Parathyroid adenoma (tissue), 2 donors: ENCODE results near the gene BAG5.

Experiments used
- H2AFZ ChIP-seq: fragments of 300-600 bp; sonication (generic); one replicate; pipeline ENCODE4 v1.7.0; 2017; ENCODE audit warnings: antibody characterized with exemption, mild to moderate bottlenecking
- H3K27ac ChIP-seq: fragments of 300-600 bp; sonication (generic); one replicate; pipeline ENCODE4 v1.7.0; 2017
- H3K27me3 ChIP-seq: fragments of 300-600 bp; sonication (generic); one replicate; pipeline ENCODE4 v1.7.0; 2017; ENCODE audit warnings: low read length; ENCODE audit not compliant: control insufficient read depth, insufficient read depth
- H3K36me3 ChIP-seq: fragments of 300-600 bp; sonication (generic); one replicate; pipeline ENCODE4 v1.7.0; 2017; ENCODE audit warnings: low read length; ENCODE audit not compliant: control insufficient read depth, insufficient read depth
- H3K4me1 ChIP-seq: fragments of 300-600 bp; sonication (generic); one replicate; pipeline ENCODE4 v1.7.0; 2017; ENCODE audit warnings: control low read depth
- H3K4me2 ChIP-seq: fragments of 300-600 bp; sonication (generic); one replicate; pipeline ENCODE4 v1.7.0; 2017; ENCODE audit warnings: low read length
- H3K4me3 ChIP-seq: fragments of 300-600 bp; sonication (generic); one replicate; pipeline ENCODE4 v1.7.0; 2017; ENCODE audit warnings: low read depth, low read length
- H3K79me2 ChIP-seq: fragments of 300-600 bp; sonication (generic); one replicate; pipeline ENCODE4 v1.7.0; 2017; ENCODE audit warnings: control low read depth
- H3K9ac ChIP-seq: fragments of 300-600 bp; sonication (generic); one replicate; pipeline ENCODE4 v1.7.0; 2017; ENCODE audit warnings: mild to moderate bottlenecking
- H3K9me3 ChIP-seq: fragments of 300-600 bp; sonication (generic); one replicate; pipeline ENCODE4 v1.7.0; 2017; ENCODE audit warnings: low read length; ENCODE audit not compliant: control insufficient read depth
- TF ChIP-seq, protein P1 (sequence below): fragments of 300-600 bp; sonication (generic); IDR thresholded peaks from one replicate; pipeline ENCODE4 v1.7.0; 2017; ENCODE audit warnings: antibody characterized with exemption, mild to moderate bottlenecking
- donor health status: primary hyperparathyroidism.

The BAG5 gene

DNA sequence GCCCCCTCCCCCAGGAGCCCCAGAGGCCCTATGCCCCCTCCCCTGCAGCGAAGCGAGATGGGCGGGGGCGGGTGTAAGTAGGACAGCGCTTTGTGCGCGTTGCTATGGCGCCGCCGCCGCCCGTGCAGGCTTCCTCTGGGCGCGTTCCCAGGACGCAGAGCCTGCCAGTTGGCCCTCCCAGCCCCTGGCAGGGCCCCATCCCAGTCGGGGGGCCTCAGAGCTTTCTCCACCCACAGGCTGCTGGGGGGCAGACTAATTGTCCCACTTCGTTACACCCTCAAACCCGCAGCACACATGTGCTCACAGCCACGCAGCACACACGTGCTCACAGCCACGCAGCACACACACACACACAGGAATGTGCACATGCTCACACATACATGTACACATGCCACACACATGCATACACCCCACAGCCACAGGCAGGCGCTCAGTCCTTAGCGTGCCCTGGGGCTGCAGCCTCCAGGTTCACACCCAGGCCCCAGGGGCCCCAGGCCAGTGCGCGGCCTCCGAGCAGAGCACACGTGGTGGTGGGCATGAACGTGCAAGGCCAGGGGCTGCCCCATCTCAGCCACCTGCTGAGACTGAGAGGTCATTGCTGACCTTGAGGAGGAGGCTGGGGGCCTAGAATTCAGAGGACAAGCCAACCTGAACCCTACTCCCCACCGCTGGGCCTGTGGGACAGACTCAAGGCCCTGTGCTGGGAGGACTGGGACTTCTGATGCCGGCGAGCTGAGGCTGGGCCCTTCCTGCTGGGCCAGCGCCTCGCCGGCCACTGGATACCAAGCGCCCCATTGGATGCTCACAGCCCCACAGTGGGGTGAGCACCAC is 17.9 kb downstream of the BAG5 start:
- no peaks in the 10 kb centered on the region for H3K9me3 ChIP-seq
- H3K79me2 ChIP-seq: peaks cover 5% of the 10 kb centered on the region
- no peak overlapping the region for H2AFZ ChIP-seq
- no peak overlapping the region for H3K9ac ChIP-seq
- no peaks in the 10 kb centered on the region for H3K27me3 ChIP-seq
- peaks cover 3% of the 10 kb centered on the region for H3K4me1 ChIP-seq
- H3K4me2 ChIP-seq: no peak overlapping the region
- no peak overlapping the region for H3K4me3 ChIP-seq
- no peaks in the 10 kb centered on the region for H3K36me3 ChIP-seq
- no peak overlapping the region for H3K27ac ChIP-seq
- TF ChIP-seq, protein P1, sequence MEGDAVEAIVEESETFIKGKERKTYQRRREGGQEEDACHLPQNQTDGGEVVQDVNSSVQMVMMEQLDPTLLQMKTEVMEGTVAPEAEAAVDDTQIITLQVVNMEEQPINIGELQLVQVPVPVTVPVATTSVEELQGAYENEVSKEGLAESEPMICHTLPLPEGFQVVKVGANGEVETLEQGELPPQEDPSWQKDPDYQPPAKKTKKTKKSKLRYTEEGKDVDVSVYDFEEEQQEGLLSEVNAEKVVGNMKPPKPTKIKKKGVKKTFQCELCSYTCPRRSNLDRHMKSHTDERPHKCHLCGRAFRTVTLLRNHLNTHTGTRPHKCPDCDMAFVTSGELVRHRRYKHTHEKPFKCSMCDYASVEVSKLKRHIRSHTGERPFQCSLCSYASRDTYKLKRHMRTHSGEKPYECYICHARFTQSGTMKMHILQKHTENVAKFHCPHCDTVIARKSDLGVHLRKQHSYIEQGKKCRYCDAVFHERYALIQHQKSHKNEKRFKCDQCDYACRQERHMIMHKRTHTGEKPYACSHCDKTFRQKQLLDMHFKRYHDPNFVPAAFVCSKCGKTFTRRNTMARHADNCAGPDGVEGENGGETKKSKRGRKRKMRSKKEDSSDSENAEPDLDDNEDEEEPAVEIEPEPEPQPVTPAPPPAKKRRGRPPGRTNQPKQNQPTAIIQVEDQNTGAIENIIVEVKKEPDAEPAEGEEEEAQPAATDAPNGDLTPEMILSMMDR: no peak

DNA sequence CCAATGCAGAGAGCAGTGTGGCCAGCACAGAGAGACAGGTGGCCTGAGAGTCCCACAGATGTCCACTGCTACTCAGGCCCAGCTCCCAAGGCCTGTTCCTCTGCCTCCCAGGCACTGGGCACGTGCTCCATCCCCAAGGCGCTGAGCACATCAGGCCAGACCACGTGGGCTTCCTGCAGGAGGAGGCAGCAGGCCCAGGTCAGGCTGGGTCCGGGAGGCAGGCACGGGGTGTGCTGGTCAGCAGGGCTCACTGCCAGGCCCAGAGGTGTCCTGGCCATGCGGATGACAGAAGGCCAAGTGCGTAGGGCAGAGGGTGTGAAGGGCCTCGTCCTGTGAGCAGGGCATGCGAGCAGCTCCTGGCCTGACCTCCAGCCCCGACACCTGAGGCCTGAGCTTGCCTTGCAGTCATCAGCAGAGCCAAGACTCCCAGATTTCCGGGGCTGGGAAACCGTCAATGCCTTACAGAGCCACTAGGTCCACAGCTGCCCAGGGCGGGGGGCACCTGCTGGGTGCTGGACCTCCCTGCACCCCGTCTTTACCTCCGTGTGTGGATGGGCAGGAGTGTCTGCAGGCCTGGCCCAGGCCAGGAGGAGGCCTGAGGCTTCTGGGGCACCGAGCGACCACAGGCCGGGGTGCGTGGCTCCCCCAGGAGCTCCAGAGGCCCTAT is 18.6 kb downstream of the BAG5 start:
- H3K9me3 ChIP-seq: no peaks in the 10 kb centered on the region
- no peaks in the 10 kb centered on the region for H3K27me3 ChIP-seq
- H3K9ac ChIP-seq: no peak overlapping the region
- H2AFZ ChIP-seq: no peak overlapping the region
- no peaks in the 10 kb centered on the region for H3K36me3 ChIP-seq
- TF ChIP-seq, protein P1: no peak
- H3K4me2 ChIP-seq: no peak overlapping the region
- H3K4me1 ChIP-seq: peaks cover 8% of the 10 kb centered on the region
- H3K79me2 ChIP-seq: peaks cover 5% of the 10 kb centered on the region
- no peak overlapping the region for H3K27ac ChIP-seq
- no peak overlapping the region for H3K4me3 ChIP-seq

DNA sequence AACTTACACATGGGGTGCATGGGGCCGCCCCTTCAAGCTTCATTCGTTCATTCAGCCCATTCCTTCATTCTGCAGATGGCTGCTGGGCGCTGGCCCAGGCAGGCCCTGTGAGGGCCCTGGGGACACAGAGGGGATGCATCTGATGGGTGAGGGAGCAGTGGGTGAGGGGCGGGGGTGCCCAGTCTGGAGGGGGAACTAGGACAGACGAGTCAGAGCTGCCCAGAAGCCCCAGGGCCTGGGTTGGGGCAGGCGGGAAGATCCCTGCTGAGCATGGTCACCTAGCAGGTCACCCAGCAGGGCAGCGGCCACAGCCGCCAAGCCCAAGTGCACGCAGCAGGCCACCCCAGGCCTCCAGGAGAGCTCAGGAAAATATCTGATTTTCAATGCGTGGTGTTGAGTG is 19.3 kb downstream of the BAG5 start:
- peaks cover 5% of the 10 kb centered on the region for H3K79me2 ChIP-seq
- H3K4me1 ChIP-seq: peaks cover 13% of the 10 kb centered on the region
- no peak overlapping the region for H3K4me3 ChIP-seq
- no peak overlapping the region for H2AFZ ChIP-seq
- no peak overlapping the region for H3K27ac ChIP-seq
- H3K9me3 ChIP-seq: no peaks in the 10 kb centered on the region
- no peak overlapping the region for H3K9ac ChIP-seq
- no peak overlapping the region for H3K4me2 ChIP-seq
- TF ChIP-seq, protein P1: no peak
- H3K27me3 ChIP-seq: no peaks in the 10 kb centered on the region
- no peaks in the 10 kb centered on the region for H3K36me3 ChIP-seq

DNA sequence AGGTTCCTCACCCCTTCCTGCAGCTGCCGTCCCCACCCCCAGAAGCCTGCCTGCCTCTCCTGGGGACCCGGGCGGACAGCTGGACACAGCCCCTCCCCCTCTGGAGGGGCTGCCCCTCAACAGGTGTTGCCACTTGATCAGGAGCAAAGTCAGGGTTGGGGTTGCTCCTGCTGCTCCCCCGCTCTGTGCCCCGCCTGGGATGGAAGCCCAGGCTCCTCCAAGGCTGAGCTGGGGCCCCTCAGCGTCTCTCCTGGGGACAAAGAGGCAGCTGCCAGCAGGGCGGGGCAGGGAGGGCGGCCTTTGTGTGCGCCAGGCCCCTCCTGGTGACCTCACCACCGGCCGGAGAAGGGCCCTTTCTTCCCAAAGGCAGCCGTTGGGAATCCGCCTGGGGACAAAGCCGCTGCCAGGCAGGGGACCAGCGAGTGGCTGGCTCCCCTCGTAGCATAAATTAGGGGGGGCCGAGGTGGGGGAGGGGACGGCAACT is 19.8 kb downstream of the BAG5 start:
- Histone ChIP-seq H3K4me1 (peaks cover 13% of the 10 kb centered on the region), H3K9me3 (no peaks in the 10 kb centered on the region), H2AFZ (no peak overlapping the region), H3K79me2 (peaks cover 5% of the 10 kb centered on the region), H3K9ac (no peak overlapping the region), H3K4me2 (no peak overlapping the region), H3K27ac (no peak overlapping the region), H3K27me3 (no peaks in the 10 kb centered on the region), H3K36me3 (no peaks in the 10 kb centered on the region), H3K4me3 (no peak overlapping the region)
- TF ChIP-seq, protein P1: no peak
